Trophoblast cell (in vitro differentiated cells and primary cell): ENCODE data around the gene AFTPH.

ENCODE experiments used
- DNase-seq, 2 donors: peaks; one replicate each; pipeline ENCODE4 v3.0.0-alpha.2; 2016
- H2AFZ ChIP-seq: 2 replicates; pipeline ENCODE4 v1.6.1; 2013; ENCODE audit warnings: low read length, moderate library complexity, mild to moderate bottlenecking; ENCODE audit not compliant: insufficient read depth, poor library complexity
- H2AK5ac ChIP-seq: 2 replicates; pipeline ENCODE4 v1.6.1; 2013; ENCODE audit warnings: mild to moderate bottlenecking, low read length
- H2BK120ac ChIP-seq: 2 replicates; pipeline ENCODE4 v1.6.1; 2013; ENCODE audit warnings: low read length, mild to moderate bottlenecking, moderate library complexity; ENCODE audit not compliant: insufficient read depth, poor library complexity
- H2BK12ac ChIP-seq: 2 replicates; pipeline ENCODE4 v1.6.1; 2013; ENCODE audit warnings: mild to moderate bottlenecking, low read length, moderate library complexity
- H2BK5ac ChIP-seq: 2 replicates; pipeline ENCODE4 v1.6.1; 2013; ENCODE audit warnings: low read length, low read depth, moderate library complexity, mild to moderate bottlenecking; ENCODE audit not compliant: poor library complexity
- H3K14ac ChIP-seq: 2 replicates; pipeline ENCODE4 v1.6.1; 2013; ENCODE audit warnings: mild to moderate bottlenecking, low read length
- H3K18ac ChIP-seq: 2 replicates; pipeline ENCODE4 v1.6.1; 2013; ENCODE audit warnings: mild to moderate bottlenecking, low read length
- H3K23ac ChIP-seq: 2 replicates; pipeline ENCODE4 v1.6.1; 2013; ENCODE audit warnings: low read length
- H3K27ac ChIP-seq: 2 replicates; pipeline ENCODE4 v1.5.1; 2013; ENCODE audit warnings: low read depth, mild to moderate bottlenecking, inconsistent platforms, low read length, moderate library complexity
- H3K27me3 ChIP-seq: 2 replicates; pipeline ENCODE4 v1.6.1; 2013; ENCODE audit warnings: inconsistent platforms, mild to moderate bottlenecking, low read length, moderate library complexity; ENCODE audit not compliant: insufficient read depth
- H3K36me3 ChIP-seq, 2 experiments: 1 replicate in 1 of 2; 2 replicates in 1 of 2; pipeline ENCODE4 v1.6.1; 2013; ENCODE audit warnings: low read length in 2 of 2, mild to moderate bottlenecking in 2 of 2, moderate library complexity in 1 of 2; ENCODE audit not compliant: insufficient read depth in 2 of 2, control insufficient read depth in 1 of 2
- H3K4ac ChIP-seq: 2 replicates; pipeline ENCODE4 v1.6.1; 2013; ENCODE audit warnings: low read depth, mild to moderate bottlenecking, low read length, moderate library complexity
- H3K4me1 ChIP-seq, 2 experiments: 1 replicate in 1 of 2; 2 replicates in 1 of 2; pipeline ENCODE4 v1.6.1; 2013; ENCODE audit warnings: low read length in 2 of 2, mild to moderate bottlenecking in 2 of 2, moderate library complexity in 1 of 2; ENCODE audit not compliant: insufficient read depth in 2 of 2, control insufficient read depth in 1 of 2
- H3K4me2 ChIP-seq: 2 replicates; pipeline ENCODE4 v1.6.1; 2013; ENCODE audit warnings: inconsistent platforms, mild to moderate bottlenecking, low read length, moderate library complexity
- H3K4me3 ChIP-seq: 2 replicates; pipeline ENCODE4 v1.5.1; 2013; ENCODE audit warnings: mild to moderate bottlenecking, low read depth, low read length, inconsistent platforms
- H3K79me1 ChIP-seq: one replicate; pipeline ENCODE4 v1.6.1; 2013; ENCODE audit warnings: low read length
- H3K79me2 ChIP-seq: 2 replicates; pipeline ENCODE4 v1.6.1; 2013; ENCODE audit warnings: low read length, mild to moderate bottlenecking; ENCODE audit not compliant: control insufficient read depth, insufficient read depth, poor library complexity
- H3K9ac ChIP-seq: 2 replicates; pipeline ENCODE4 v1.6.1; 2013; ENCODE audit warnings: mild to moderate bottlenecking, low read length
- H3K9me3 ChIP-seq: 2 replicates; pipeline ENCODE4 v1.6.1; 2013; ENCODE audit warnings: low read depth, mild to moderate bottlenecking, control low read depth, inconsistent platforms, low read length; ENCODE audit not compliant: insufficient read depth
- H4K12ac ChIP-seq: 2 replicates; pipeline ENCODE4 v1.6.1; 2013; ENCODE audit warnings: low read depth, mild to moderate bottlenecking, low read length, moderate library complexity
- H4K8ac ChIP-seq: 2 replicates; pipeline ENCODE4 v1.6.1; 2013; ENCODE audit warnings: low read depth, mild to moderate bottlenecking, low read length, moderate library complexity
- H4K91ac ChIP-seq: one replicate; pipeline ENCODE4 v1.6.1; 2013; ENCODE audit warnings: low read depth, mild to moderate bottlenecking, low read length, moderate library complexity
- WGBS: extraction: QIAGEN DNeasy Blood & Tissue Kit; methylation state at CpG from one replicate; pipeline ENCODE4 v1.1.7; 2013; ENCODE audit warnings: missing lambda C conversion rate; ENCODE audit not compliant: insufficient read length, insufficient coverage; ENCODE audit errors: extremely low coverage; 5-methylcytosine and 5-hydroxymethylcytosine counted together

Gene AFTPH

GRCh38 chr2:64638502-64639120 lies 114.5 kb downstream of the AFTPH start:
- no peaks in the 10 kb centered on the region for H3K27me3 ChIP-seq
- no peak overlapping the region for H3K18ac ChIP-seq
- no peak overlapping the region for H4K91ac ChIP-seq
- no peak overlapping the region for H3K14ac ChIP-seq
- H3K4me1 ChIP-seq, result peaks cover 19 to 25% of the 10 kb centered on the region in 2 experiments
- peaks cover 14 to 18% of the 10 kb centered on the region in 2 experiments for H3K36me3 ChIP-seq
- no peak overlapping the region for H3K4me3 ChIP-seq
- H2BK12ac ChIP-seq, result no peak overlapping the region
- H2AFZ ChIP-seq, result no peak overlapping the region
- H2AK5ac ChIP-seq, result no peak overlapping the region
- H3K27ac ChIP-seq, result no peak overlapping the region
- no peak overlapping the region for H2BK5ac ChIP-seq
- H3K4ac ChIP-seq, result peak overlapping the region; percentile 8
- no peak overlapping the region for H3K4me2 ChIP-seq
- H4K12ac ChIP-seq, result no peak overlapping the region
- H2BK120ac ChIP-seq, result no peak overlapping the region
- H3K23ac ChIP-seq, result no peak overlapping the region
- no CpG with 5 or more reads among the region's 4 CpGs for WGBS
- H3K79me2 ChIP-seq, result peaks cover 13% of the 10 kb centered on the region
- H4K8ac ChIP-seq, result no peak overlapping the region
- no peaks in the 10 kb centered on the region for H3K9me3 ChIP-seq
- H3K79me1 ChIP-seq, result peaks cover 2% of the 10 kb centered on the region
- no peak overlapping the region for H3K9ac ChIP-seq
- DNase-seq, result no peak

- H3K9me3 ChIP-seq, result no peaks in the 10 kb centered on the region
- no peak overlapping the region for H3K14ac ChIP-seq
- no peak overlapping the region for H3K27ac ChIP-seq
- no peak overlapping the region for H3K23ac ChIP-seq
- no peak overlapping the region for H2BK5ac ChIP-seq
- H4K91ac ChIP-seq, result no peak overlapping the region
- no peak overlapping the region for H3K4me2 ChIP-seq
- no peak overlapping the region for H3K9ac ChIP-seq
- no peak overlapping the region for H2BK12ac ChIP-seq
- H3K4ac ChIP-seq, result no peak overlapping the region
- H3K18ac ChIP-seq, result no peak overlapping the region
- H3K79me1 ChIP-seq, result peaks cover 12% of the 10 kb centered on the region
- peaks cover 11 to 14% of the 10 kb centered on the region in 2 experiments for H3K36me3 ChIP-seq
- H4K8ac ChIP-seq, result no peak overlapping the region
- no peak overlapping the region for H2AK5ac ChIP-seq
- no peak overlapping the region for H2BK120ac ChIP-seq
- peaks cover 21% of the 10 kb centered on the region for H3K79me2 ChIP-seq
- no peak overlapping the region for H4K12ac ChIP-seq
- H3K4me3 ChIP-seq, result no peak overlapping the region
- DNase-seq, result peak in 1 of 2 donors; percentile 49
- H2AFZ ChIP-seq, result no peak overlapping the region
- no peaks in the 10 kb centered on the region for H3K27me3 ChIP-seq
- WGBS, result no CpG with 5 or more reads among the region's 2 CpGs
- H3K4me1 ChIP-seq, result peaks cover 28 to 34% of the 10 kb centered on the region in 2 experiments
These were observed 115.6 kb downstream of the AFTPH start for GRCh38 chr2:64639691-64640090.

- no peak for DNase-seq
- Histone ChIP-seq H2AFZ (no peak overlapping the region), H4K12ac (no peak overlapping the region), H3K79me1 (peaks cover 14% of the 10 kb centered on the region), H3K14ac (peak overlapping the region; percentile 34), H3K23ac (no peak overlapping the region), H3K27me3 (no peaks in the 10 kb centered on the region), H3K9ac (no peak overlapping the region), H3K27ac (no peak overlapping the region), H3K4me3 (no peak overlapping the region), H3K4me1 (peaks cover 28 to 35% of the 10 kb centered on the region in 2 experiments), H3K79me2 (peaks cover 22% of the 10 kb centered on the region), H3K4ac (peak overlapping the region; percentile 78), H2BK12ac (no peak overlapping the region), H4K8ac (no peak overlapping the region), H3K4me2 (no peak overlapping the region), H3K18ac (peak overlapping the region; percentile 43), H2BK5ac (no peak overlapping the region), H4K91ac (no peak overlapping the region), H2BK120ac (no peak overlapping the region), H3K9me3 (no peaks in the 10 kb centered on the region), H3K36me3 (peaks cover 9 to 11% of the 10 kb centered on the region in 2 experiments), H2AK5ac (no peak overlapping the region)
- WGBS, result no CpG with 5 or more reads among the region's 12 CpGs
These were observed 116.3 kb downstream of the AFTPH start for GRCh38 chr2:64640153-64641044.

GRCh38 chr2:64641599-64641998 lies 117.5 kb downstream of the AFTPH start:
- H3K27ac ChIP-seq, result no peak overlapping the region
- H2BK5ac ChIP-seq, result no peak overlapping the region
- no peak overlapping the region for H2AK5ac ChIP-seq
- no CpG with 5 or more reads among the region's 10 CpGs for WGBS
- no peak overlapping the region for H3K9ac ChIP-seq
- H3K9me3 ChIP-seq, result no peaks in the 10 kb centered on the region
- no peak overlapping the region for H2BK12ac ChIP-seq
- H3K27me3 ChIP-seq, result no peaks in the 10 kb centered on the region
- no peak overlapping the region for H4K8ac ChIP-seq
- no peak overlapping the region for H2BK120ac ChIP-seq
- no peaks in the 10 kb centered on the region for H3K36me3 ChIP-seq
- no peak overlapping the region for H3K14ac ChIP-seq
- H3K4ac ChIP-seq, result peak overlapping the region; percentile 39
- peaks cover 14% of the 10 kb centered on the region for H3K79me1 ChIP-seq
- no peak for DNase-seq
- H2AFZ ChIP-seq, result no peak overlapping the region
- no peak overlapping the region for H3K4me2 ChIP-seq
- peaks cover 22% of the 10 kb centered on the region for H3K79me2 ChIP-seq
- H3K4me1 ChIP-seq, result peaks cover 28 to 35% of the 10 kb centered on the region in 2 experiments
- no peak overlapping the region for H3K23ac ChIP-seq
- H4K12ac ChIP-seq, result no peak overlapping the region
- no peak overlapping the region for H3K18ac ChIP-seq
- no peak overlapping the region for H4K91ac ChIP-seq
- no peak overlapping the region for H3K4me3 ChIP-seq
